ENCODE measurements around the gene HIBCH. TPM values are rescaled to one million over a fixed set of nuclear protein-coding genes. Genes with fewer than 3 reads are reported as not detected.

Gene HIBCH
- total and polyA plus RNA-seq, 2 experiments from 2014 or later, result 10.4 to 29.0 TPM

DNA sequence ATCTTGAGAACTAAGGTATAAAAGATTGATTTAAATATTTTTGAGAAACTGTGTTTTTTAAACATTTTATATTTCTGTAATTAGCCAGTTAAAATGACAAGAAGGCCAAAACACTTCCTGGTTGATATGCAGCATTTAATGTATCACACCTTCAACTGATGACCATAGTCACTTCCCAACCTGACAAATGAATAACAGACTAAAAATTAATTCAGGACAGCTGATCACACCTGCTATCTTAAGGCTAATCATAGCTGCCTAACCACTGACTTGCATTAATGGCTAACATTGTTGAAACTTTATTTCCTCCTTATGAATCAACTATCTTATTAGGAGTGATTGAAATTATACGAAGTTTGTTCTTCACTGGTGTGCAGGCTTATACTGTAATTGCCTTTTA, 131.3 kb downstream of the HIBCH start:
- Histone ChIP-seq H3K9ac (no peak overlapping the region), H3K27me3 (replicated peaks; ENCODE audit: insufficient read depth) (no peaks in the 10 kb centered on the region), H3K4me2 (ENCODE audit: unreplicated experiment) (no peak overlapping the region), H4K20me1 (ENCODE audit: insufficient read depth) (no peaks in the 10 kb centered on the region), H3K27ac (no peak overlapping the region), H3K36me3 (ENCODE audit: low read depth) (no peaks in the 10 kb centered on the region), H3K4me1 (ENCODE audit: insufficient read depth) (no peaks in the 10 kb centered on the region), H3F3A (ENCODE audit: insufficient read depth) (no peaks in the 10 kb centered on the region), H3K9me2 (ENCODE audit: insufficient read depth) (no peaks in the 10 kb centered on the region), H3K9me3 (ENCODE audit: low read depth) (no peaks in the 10 kb centered on the region), H2AFZ (no peak overlapping the region), H3K79me2 (ENCODE audit: insufficient read depth) (no peaks in the 10 kb centered on the region), H3K4me3 (no peak overlapping the region)
- TF ChIP-seq EZH2 (IDR thresholded peaks at IDR 0.05; ENCODE audit: insufficient read depth, poor library complexity, severe bottlenecking), result no peak
- TF ChIP-seq EZH2phosphoT487 (IDR thresholded peaks at IDR 0.05; ENCODE audit: insufficient read depth, low read depth), result no peak
- no peak for DNase-seq
- in situ Hi-C loops (cut with MboI), result no loop called here
- WGBS, 2 experiments (ENCODE audit: low coverage in 1 of 2, low lambda C conversion rate in 2 of 2, missing lambda C conversion rate in 2 of 2), result 98 to 100% methylated on average over 1 of the region's 1 CpG

DNA sequence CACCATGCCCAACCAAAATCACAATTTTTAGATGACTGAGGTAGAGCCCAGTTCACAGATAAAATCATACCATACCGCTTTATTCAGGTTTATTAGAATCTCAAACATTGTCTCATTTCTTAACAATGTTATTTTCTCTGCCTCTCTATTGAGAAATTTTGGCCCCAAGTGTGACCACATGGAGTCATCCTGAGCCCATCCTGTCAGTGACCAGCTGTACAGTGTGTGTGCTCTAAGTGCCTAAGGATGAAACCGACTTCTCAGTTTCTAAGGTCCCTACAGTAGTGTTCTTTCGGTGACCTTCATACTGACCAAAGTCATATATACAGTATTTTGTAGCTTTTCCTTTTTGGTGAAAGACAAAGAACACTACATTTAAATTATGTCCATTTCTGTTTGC, 133.4 kb downstream of the HIBCH start:
- H3K4me1 ChIP-seq (ENCODE audit: insufficient read depth), result no peaks in the 10 kb centered on the region
- in situ Hi-C loops (cut with MboI), result no loop called here
- TF ChIP-seq EZH2phosphoT487 (IDR thresholded peaks at IDR 0.05; ENCODE audit: insufficient read depth, low read depth) (no peak), EZH2 (IDR thresholded peaks at IDR 0.05; ENCODE audit: insufficient read depth, poor library complexity, severe bottlenecking) (no peak)
- no peak overlapping the region for H3K4me3 ChIP-seq
- H3K27me3 ChIP-seq (replicated peaks; ENCODE audit: insufficient read depth), result no peaks in the 10 kb centered on the region
- no peaks in the 10 kb centered on the region for H3K9me2 ChIP-seq (ENCODE audit: insufficient read depth)
- no peaks in the 10 kb centered on the region for H3K79me2 ChIP-seq (ENCODE audit: insufficient read depth)
- H3F3A ChIP-seq (ENCODE audit: insufficient read depth), result no peaks in the 10 kb centered on the region
- 75 to 83% methylated on average over 3 of the region's 3 CpGs for WGBS, 2 experiments (ENCODE audit: low coverage in 1 of 2, low lambda C conversion rate in 2 of 2, missing lambda C conversion rate in 2 of 2)
- no peak overlapping the region for H3K27ac ChIP-seq
- no peaks in the 10 kb centered on the region for H3K36me3 ChIP-seq (ENCODE audit: low read depth)
- H3K4me2 ChIP-seq (ENCODE audit: unreplicated experiment), result no peak overlapping the region
- H3K9me3 ChIP-seq (ENCODE audit: low read depth), result no peaks in the 10 kb centered on the region
- no peak overlapping the region for H2AFZ ChIP-seq
- peak; percentile 59 for DNase-seq
- no peak overlapping the region for H3K9ac ChIP-seq
- H4K20me1 ChIP-seq (ENCODE audit: insufficient read depth), result no peaks in the 10 kb centered on the region

DNA sequence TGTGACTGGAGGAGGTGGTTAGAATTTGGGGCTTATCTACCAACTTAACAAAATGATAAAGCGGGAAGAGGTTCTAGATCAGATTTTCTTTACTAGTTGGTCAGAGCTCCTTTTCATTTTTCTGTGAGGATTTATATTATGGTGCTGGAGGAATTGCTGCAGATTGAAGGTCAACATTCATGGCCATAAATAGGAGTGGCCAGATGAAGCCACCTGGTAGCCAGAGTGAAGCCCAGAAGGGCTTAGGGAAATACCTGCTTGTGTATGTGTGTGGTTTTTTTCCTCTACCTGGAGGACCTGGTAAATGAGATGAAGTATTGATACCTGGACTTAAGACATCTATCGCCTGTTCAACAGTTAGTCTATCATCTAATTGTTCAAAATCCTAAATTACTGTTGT, 134.2 kb downstream of the HIBCH start:
- H2AFZ ChIP-seq, result no peak overlapping the region
- no peaks in the 10 kb centered on the region for H3F3A ChIP-seq (ENCODE audit: insufficient read depth)
- in situ Hi-C loops (cut with MboI), result no loop called here
- no peak overlapping the region for H3K9ac ChIP-seq
- TF ChIP-seq EZH2phosphoT487 (IDR thresholded peaks at IDR 0.05; ENCODE audit: insufficient read depth, low read depth) (no peak), EZH2 (IDR thresholded peaks at IDR 0.05; ENCODE audit: insufficient read depth, poor library complexity, severe bottlenecking) (no peak)
- H3K36me3 ChIP-seq (ENCODE audit: low read depth), result no peaks in the 10 kb centered on the region
- no peaks in the 10 kb centered on the region for H3K9me3 ChIP-seq (ENCODE audit: low read depth)
- H3K4me1 ChIP-seq (ENCODE audit: insufficient read depth), result no peaks in the 10 kb centered on the region
- no peaks in the 10 kb centered on the region for H4K20me1 ChIP-seq (ENCODE audit: insufficient read depth)
- no peak overlapping the region for H3K27ac ChIP-seq
- H3K9me2 ChIP-seq (ENCODE audit: insufficient read depth), result no peaks in the 10 kb centered on the region
- H3K4me3 ChIP-seq, result no peak overlapping the region
- DNase-seq, result no peak
- H3K27me3 ChIP-seq (replicated peaks; ENCODE audit: insufficient read depth), result no peaks in the 10 kb centered on the region
- H3K79me2 ChIP-seq (ENCODE audit: insufficient read depth), result no peaks in the 10 kb centered on the region
- 94 to 100% methylated on average over 2 of the region's 2 CpGs for WGBS, 2 experiments (ENCODE audit: low coverage in 1 of 2, low lambda C conversion rate in 2 of 2, missing lambda C conversion rate in 2 of 2)
- no peak overlapping the region for H3K4me2 ChIP-seq (ENCODE audit: unreplicated experiment)

DNA sequence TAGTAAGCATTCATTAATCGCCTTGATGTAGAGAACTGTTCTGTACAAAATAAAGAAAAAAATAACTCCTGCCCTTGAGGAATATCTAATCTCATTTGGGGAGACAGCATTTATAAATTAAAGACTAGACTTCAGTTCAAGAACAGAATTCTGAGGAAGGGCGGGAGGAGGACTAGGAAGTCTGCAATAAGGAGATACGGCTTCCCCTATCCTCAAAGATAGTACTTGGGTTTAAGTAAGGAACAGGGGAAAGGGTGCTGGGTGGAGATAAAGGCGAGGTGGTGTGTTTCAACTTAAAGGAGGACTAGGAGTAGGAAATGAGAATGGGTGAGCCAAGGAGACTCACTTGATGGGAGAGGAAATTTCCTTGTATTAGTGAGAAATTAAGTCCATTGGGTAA, 135.2 kb downstream of the HIBCH start:
- Histone ChIP-seq H3K9me2 (ENCODE audit: insufficient read depth) (no peaks in the 10 kb centered on the region), H3K9ac (no peak overlapping the region), H4K20me1 (ENCODE audit: insufficient read depth) (no peaks in the 10 kb centered on the region), H3F3A (ENCODE audit: insufficient read depth) (no peaks in the 10 kb centered on the region), H3K79me2 (ENCODE audit: insufficient read depth) (no peaks in the 10 kb centered on the region), H3K27me3 (replicated peaks; ENCODE audit: insufficient read depth) (no peaks in the 10 kb centered on the region), H3K4me2 (ENCODE audit: unreplicated experiment) (no peak overlapping the region), H3K27ac (no peak overlapping the region), H3K36me3 (ENCODE audit: low read depth) (no peaks in the 10 kb centered on the region), H2AFZ (no peak overlapping the region), H3K9me3 (ENCODE audit: low read depth) (no peaks in the 10 kb centered on the region), H3K4me3 (no peak overlapping the region), H3K4me1 (ENCODE audit: insufficient read depth) (no peaks in the 10 kb centered on the region)
- DNase-seq, result no peak
- TF ChIP-seq EZH2 (IDR thresholded peaks at IDR 0.05; ENCODE audit: insufficient read depth, poor library complexity, severe bottlenecking) (no peak), EZH2phosphoT487 (IDR thresholded peaks at IDR 0.05; ENCODE audit: insufficient read depth, low read depth) (no peak)
- WGBS, 2 experiments (ENCODE audit: low coverage in 1 of 2, low lambda C conversion rate in 2 of 2, missing lambda C conversion rate in 2 of 2), result 69 to 74% methylated on average over 4 of the region's 4 CpGs
- in situ Hi-C loops (cut with MboI), result no loop called here

DNA sequence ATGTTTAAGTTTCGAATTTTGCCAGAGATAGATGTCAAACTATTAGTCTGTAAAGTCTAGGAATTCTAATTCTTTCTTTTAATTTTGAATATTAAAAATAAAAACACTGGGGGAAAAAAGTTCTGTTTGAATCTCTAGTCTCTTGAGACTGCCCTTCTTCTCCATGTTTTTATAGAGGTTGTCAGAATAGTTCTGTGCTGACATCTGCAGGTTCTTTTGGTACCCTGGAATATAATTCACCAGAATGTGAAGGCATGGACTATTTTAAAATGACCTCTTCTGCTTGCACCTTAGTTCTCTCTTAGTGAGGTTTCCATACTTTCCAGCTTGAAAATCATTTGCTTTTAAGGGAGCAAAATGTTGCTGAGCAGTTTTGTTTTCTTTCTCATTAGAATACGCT, 136.1 kb downstream of the HIBCH start:
- Histone ChIP-seq H3K79me2 (ENCODE audit: insufficient read depth) (no peaks in the 10 kb centered on the region), H3K9me3 (ENCODE audit: low read depth) (no peaks in the 10 kb centered on the region), H3K9ac (no peak overlapping the region), H3K4me3 (no peak overlapping the region), H3K36me3 (ENCODE audit: low read depth) (no peaks in the 10 kb centered on the region), H3K4me2 (ENCODE audit: unreplicated experiment) (no peak overlapping the region), H3K27me3 (replicated peaks; ENCODE audit: insufficient read depth) (no peaks in the 10 kb centered on the region), H2AFZ (no peak overlapping the region), H3K4me1 (ENCODE audit: insufficient read depth) (no peaks in the 10 kb centered on the region), H4K20me1 (ENCODE audit: insufficient read depth) (no peaks in the 10 kb centered on the region), H3K9me2 (ENCODE audit: insufficient read depth) (no peaks in the 10 kb centered on the region), H3F3A (ENCODE audit: insufficient read depth) (no peaks in the 10 kb centered on the region), H3K27ac (no peak overlapping the region)
- WGBS, 2 experiments (ENCODE audit: low coverage in 1 of 2, low lambda C conversion rate in 2 of 2, missing lambda C conversion rate in 2 of 2), result 54 to 57% methylated on average over 2 of the region's 2 CpGs
- TF ChIP-seq EZH2 (IDR thresholded peaks at IDR 0.05; ENCODE audit: insufficient read depth, poor library complexity, severe bottlenecking), result no peak
- DNase-seq, result no peak
- in situ Hi-C loops (cut with MboI), result no loop called here
